ENCODE data around the gene OGFRL1.
"Not testable (repeated sequence)": the region's sequence is repeated elsewhere in the genome, so short reads cannot be mapped to it uniquely, and the experiment has no call there.

OGFRL1 gene

DNA sequence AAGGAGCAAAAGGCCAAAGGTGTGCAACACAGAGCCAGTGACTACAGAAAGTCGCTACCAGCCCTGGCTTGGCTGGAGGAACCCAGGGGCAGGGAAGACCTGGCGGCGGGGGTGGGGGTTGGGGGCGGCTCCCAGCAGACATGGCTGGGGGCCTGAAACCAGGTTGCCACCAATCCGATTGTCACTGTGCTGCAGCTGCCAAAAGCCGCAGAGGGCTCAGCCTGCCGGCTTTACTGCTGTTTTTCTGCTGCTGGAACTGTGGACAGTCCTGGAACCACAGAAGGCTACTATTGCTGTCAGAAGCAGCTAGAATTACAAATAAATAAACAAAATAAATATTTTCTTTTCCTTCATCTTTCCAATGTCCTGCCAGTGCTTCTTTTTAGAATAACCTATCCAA lies 25.7 kb upstream of the OGFRL1 start:
- 79% methylated on average over 7 of the region's 7 CpGs for WGBS

DNA sequence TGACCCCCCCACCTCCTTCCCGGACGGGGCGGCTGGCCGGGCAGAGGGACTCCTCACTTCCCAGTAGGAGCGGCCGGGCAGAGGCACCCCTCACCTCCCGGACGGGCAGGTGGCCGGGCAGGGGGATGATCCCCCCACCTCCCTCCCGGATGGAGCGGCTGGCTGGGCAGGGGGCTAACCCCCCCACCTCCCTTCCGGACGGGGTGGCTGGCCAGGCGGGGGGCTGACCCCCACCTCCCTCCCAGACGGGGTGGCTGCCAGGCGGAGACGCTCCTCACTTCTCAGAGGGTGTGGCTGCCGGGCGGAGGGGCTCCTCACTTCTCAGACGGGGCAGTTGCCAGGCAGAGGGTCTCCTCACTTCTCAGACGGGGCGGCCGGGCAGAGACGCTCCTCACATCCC lies 22.2 kb upstream of the OGFRL1 start:
- not testable (repeated sequence) for H3K9me3 ChIP-seq (ENCODE audit: control insufficient read depth, low read length); H2AFZ ChIP-seq (ENCODE audit: low read depth, low read length); H3K27me3 ChIP-seq (ENCODE audit: control insufficient read depth in 1 of 2, insufficient read depth in 1 of 2, low read length in 2 of 2); H3K14ac ChIP-seq (ENCODE audit: low read length in 2 of 2); H3K4me2 ChIP-seq (ENCODE audit: low read length, poor library complexity, severe bottlenecking); H2BK12ac ChIP-seq (ENCODE audit: low read length in 2 of 2); H4K91ac ChIP-seq (ENCODE audit: low read length); H2BK120ac ChIP-seq (ENCODE audit: low read depth, low read length); H2BK5ac ChIP-seq (ENCODE audit: low read depth, low read length, poor library complexity, severe bottlenecking); DNase-seq; H3K27ac ChIP-seq (ENCODE audit: low read length, poor library complexity, severe bottlenecking); H3K4ac ChIP-seq (ENCODE audit: low read depth in 1 of 2, low read length in 2 of 2); H3K4me3 ChIP-seq (ENCODE audit: insufficient read depth in 1 of 2, low read depth in 1 of 2, low read length in 2 of 2); H3K36me3 ChIP-seq (ENCODE audit: control insufficient read depth in 1 of 2, insufficient read depth in 2 of 2, low read depth in 1 of 2, low read length in 2 of 2); H3K18ac ChIP-seq (ENCODE audit: low read depth in 1 of 2, low read length in 2 of 2); H3K79me1 ChIP-seq (replicated peaks; ENCODE audit: low read length, poor library complexity, severe bottlenecking); H2AK5ac ChIP-seq (ENCODE audit: low read length, severe bottlenecking); H4K8ac ChIP-seq (ENCODE audit: low read length); H3K4me1 ChIP-seq (ENCODE audit: control insufficient read depth, insufficient read depth, low read depth, low read length); H3K23ac ChIP-seq (ENCODE audit: low read length in 2 of 2); H2BK15ac ChIP-seq (ENCODE audit: low read depth, poor library complexity, severe bottlenecking); H3K9ac ChIP-seq (ENCODE audit: low read length)
- 100% methylated on average over 5 of the region's 24 CpGs for WGBS

More for the DNA sequence above, 25.7 kb upstream of the OGFRL1 start:
- Histone ChIP-seq H3K18ac (ENCODE audit: low read depth in 1 of 2, low read length in 2 of 2) (no peak overlapping the region), H3K14ac (ENCODE audit: low read length in 2 of 2) (no peak overlapping the region), H2BK12ac (ENCODE audit: low read length in 2 of 2) (no peak overlapping the region), H3K27ac (ENCODE audit: low read length, poor library complexity, severe bottlenecking) (no peak overlapping the region), H2AFZ (ENCODE audit: low read depth, low read length) (no peak overlapping the region), H3K23ac (ENCODE audit: low read length in 2 of 2) (no peak overlapping the region), H3K9ac (ENCODE audit: low read length) (peak overlapping the region; percentile 73), H3K4me1 (ENCODE audit: control insufficient read depth, insufficient read depth, low read depth, low read length) (no peaks in the 10 kb centered on the region), H3K9me3 (ENCODE audit: control insufficient read depth, low read length) (no peaks in the 10 kb centered on the region), H3K27me3 (ENCODE audit: control insufficient read depth in 1 of 2, insufficient read depth in 1 of 2, low read length in 2 of 2) (no peaks in the 10 kb centered on the region), H3K4me2 (ENCODE audit: low read length, poor library complexity, severe bottlenecking) (no peak overlapping the region), H3K4ac (ENCODE audit: low read depth in 1 of 2, low read length in 2 of 2) (no peak overlapping the region), H2BK15ac (ENCODE audit: low read depth, poor library complexity, severe bottlenecking) (no peak overlapping the region), H4K8ac (ENCODE audit: low read length) (no peak overlapping the region), H3K79me1 (replicated peaks; ENCODE audit: low read length, poor library complexity, severe bottlenecking) (no peaks in the 10 kb centered on the region), H4K91ac (ENCODE audit: low read length) (no peak overlapping the region), H2BK5ac (ENCODE audit: low read depth, low read length, poor library complexity, severe bottlenecking) (no peak overlapping the region), H2BK120ac (ENCODE audit: low read depth, low read length) (peak overlapping the region; percentile 5), H3K4me3 (ENCODE audit: insufficient read depth in 1 of 2, low read depth in 1 of 2, low read length in 2 of 2) (peak overlapping the region in 1 of 2 experiments; percentile 61), H3K36me3 (ENCODE audit: control insufficient read depth in 1 of 2, insufficient read depth in 2 of 2, low read depth in 1 of 2, low read length in 2 of 2) (no peaks in the 10 kb centered on the region), H2AK5ac (ENCODE audit: low read length, severe bottlenecking) (no peak overlapping the region)
- DNase-seq, result no peak

DNA sequence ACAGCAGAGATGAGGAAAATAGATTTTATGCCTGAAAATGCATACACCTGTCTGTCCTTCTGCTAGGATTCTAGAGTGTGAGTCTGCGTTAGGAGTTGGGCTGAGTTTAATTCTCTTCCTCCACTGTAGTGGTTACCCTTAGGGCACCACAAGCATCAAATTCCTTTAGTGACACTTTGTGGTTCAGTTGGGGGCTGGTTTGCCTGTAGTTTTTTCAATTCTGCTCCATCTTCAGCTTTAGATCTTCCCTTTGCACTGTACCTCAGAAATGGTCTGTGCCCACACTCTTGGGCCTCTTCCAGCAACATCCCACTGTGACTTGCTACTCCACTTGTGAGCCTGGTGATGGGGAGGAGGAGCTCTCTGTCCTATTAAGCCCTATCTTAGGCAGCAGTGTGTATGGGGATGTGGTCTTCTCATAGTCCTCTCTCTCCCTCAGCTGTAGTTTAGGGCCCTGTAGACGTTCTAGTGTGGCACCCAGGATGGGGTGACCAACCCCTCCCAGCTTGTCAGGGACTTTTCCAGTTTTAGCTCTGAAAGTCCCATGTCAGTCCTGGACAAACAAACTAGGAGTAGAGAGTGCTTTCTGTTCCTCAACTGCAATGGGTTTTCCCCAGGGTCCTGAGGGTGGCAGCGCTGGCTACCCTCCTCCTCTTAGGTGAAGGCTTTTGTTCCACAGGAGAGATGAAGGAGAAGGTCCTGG lies 19.7 kb upstream of the OGFRL1 start:
- Histone ChIP-seq H3K9ac (ENCODE audit: low read length) (no peak overlapping the region), H3K4me3 (ENCODE audit: insufficient read depth in 1 of 2, low read depth in 1 of 2, low read length in 2 of 2) (no peak overlapping the region), H2BK5ac (ENCODE audit: low read depth, low read length, poor library complexity, severe bottlenecking) (no peak overlapping the region), H3K4me2 (ENCODE audit: low read length, poor library complexity, severe bottlenecking) (no peak overlapping the region), H3K9me3 (ENCODE audit: control insufficient read depth, low read length) (no peaks in the 10 kb centered on the region), H3K4me1 (ENCODE audit: control insufficient read depth, insufficient read depth, low read depth, low read length) (no peaks in the 10 kb centered on the region), H3K4ac (ENCODE audit: low read depth in 1 of 2, low read length in 2 of 2) (no peak overlapping the region), H3K27me3 (ENCODE audit: control insufficient read depth in 1 of 2, insufficient read depth in 1 of 2, low read length in 2 of 2) (no peaks in the 10 kb centered on the region), H2AK5ac (ENCODE audit: low read length, severe bottlenecking) (peak overlapping the region; percentile 41), H2BK12ac (ENCODE audit: low read length in 2 of 2) (no peak overlapping the region), H3K18ac (ENCODE audit: low read depth in 1 of 2, low read length in 2 of 2) (no peak overlapping the region), H3K23ac (ENCODE audit: low read length in 2 of 2) (no peak overlapping the region), H2BK15ac (ENCODE audit: low read depth, poor library complexity, severe bottlenecking) (no peak overlapping the region), H4K8ac (ENCODE audit: low read length) (peak overlapping the region; percentile 54), H4K91ac (ENCODE audit: low read length) (no peak overlapping the region), H2AFZ (ENCODE audit: low read depth, low read length) (no peak overlapping the region), H3K36me3 (ENCODE audit: control insufficient read depth in 1 of 2, insufficient read depth in 2 of 2, low read depth in 1 of 2, low read length in 2 of 2) (no peaks in the 10 kb centered on the region), H3K14ac (ENCODE audit: low read length in 2 of 2) (no peak overlapping the region), H3K79me1 (replicated peaks; ENCODE audit: low read length, poor library complexity, severe bottlenecking) (no peaks in the 10 kb centered on the region), H3K27ac (ENCODE audit: low read length, poor library complexity, severe bottlenecking) (no peak overlapping the region), H2BK120ac (ENCODE audit: low read depth, low read length) (no peak overlapping the region)
- no peak for DNase-seq
- WGBS, result 96% methylated on average over 2 of the region's 3 CpGs

DNA sequence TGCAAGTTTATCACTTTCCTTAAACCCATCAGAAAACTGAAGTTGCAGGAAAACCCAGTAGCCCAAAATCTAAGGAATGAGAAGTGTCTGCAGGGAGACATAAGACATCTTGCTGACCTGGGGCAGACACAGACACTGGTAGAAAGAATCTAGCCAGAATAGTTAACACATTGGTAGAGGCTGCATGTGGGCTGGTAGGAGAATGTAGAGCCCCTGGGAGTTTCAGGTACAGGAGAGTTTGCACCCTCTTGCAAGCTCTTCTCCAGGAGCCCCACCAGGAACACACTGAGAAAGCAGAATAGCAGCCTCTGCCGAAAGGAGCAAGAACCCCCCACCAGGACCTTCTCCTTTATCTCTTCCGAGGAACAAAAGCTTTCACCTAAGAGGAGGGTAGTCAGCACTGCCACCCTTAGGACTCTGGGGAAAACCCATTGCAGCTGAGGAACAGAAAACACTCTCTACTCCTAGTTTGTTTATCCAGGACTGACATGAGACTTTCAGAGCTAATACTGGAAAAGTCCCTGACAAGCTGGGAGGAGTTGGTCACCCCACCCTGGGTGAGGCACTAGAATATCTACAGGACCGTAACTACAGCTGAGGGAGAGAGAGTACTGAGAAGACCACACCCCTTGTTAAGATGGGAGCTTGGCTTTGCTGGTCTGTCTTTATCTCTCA lies 10.5 kb upstream of the OGFRL1 start:
- Histone ChIP-seq H4K8ac (ENCODE audit: low read length) (no peak overlapping the region), H3K9ac (ENCODE audit: low read length) (no peak overlapping the region), H3K79me1 (replicated peaks; ENCODE audit: low read length, poor library complexity, severe bottlenecking) (no peaks in the 10 kb centered on the region), H2BK5ac (ENCODE audit: low read depth, low read length, poor library complexity, severe bottlenecking) (no peak overlapping the region), H2BK120ac (ENCODE audit: low read depth, low read length) (no peak overlapping the region), H2AFZ (ENCODE audit: low read depth, low read length) (no peak overlapping the region), H2BK15ac (ENCODE audit: low read depth, poor library complexity, severe bottlenecking) (no peak overlapping the region), H3K9me3 (ENCODE audit: control insufficient read depth, low read length) (no peaks in the 10 kb centered on the region), H3K4me1 (ENCODE audit: control insufficient read depth, insufficient read depth, low read depth, low read length) (peaks cover 7% of the 10 kb centered on the region), H3K23ac (ENCODE audit: low read length in 2 of 2) (no peak overlapping the region), H3K14ac (ENCODE audit: low read length in 2 of 2) (no peak overlapping the region), H4K91ac (ENCODE audit: low read length) (no peak overlapping the region), H3K4ac (ENCODE audit: low read depth in 1 of 2, low read length in 2 of 2) (no peak overlapping the region), H3K4me3 (ENCODE audit: insufficient read depth in 1 of 2, low read depth in 1 of 2, low read length in 2 of 2) (no peak overlapping the region), H3K27ac (ENCODE audit: low read length, poor library complexity, severe bottlenecking) (no peak overlapping the region), H3K36me3 (ENCODE audit: control insufficient read depth in 1 of 2, insufficient read depth in 2 of 2, low read depth in 1 of 2, low read length in 2 of 2) (no peaks in the 10 kb centered on the region), H2AK5ac (ENCODE audit: low read length, severe bottlenecking) (peak overlapping the region; percentile 90), H3K4me2 (ENCODE audit: low read length, poor library complexity, severe bottlenecking) (no peak overlapping the region), H3K27me3 (ENCODE audit: control insufficient read depth in 1 of 2, insufficient read depth in 1 of 2, low read length in 2 of 2) (no peaks in the 10 kb centered on the region), H2BK12ac (ENCODE audit: low read length in 2 of 2) (no peak overlapping the region), H3K18ac (ENCODE audit: low read depth in 1 of 2, low read length in 2 of 2) (no peak overlapping the region)
- DNase-seq, result no peak
- WGBS, result 52% methylated on average over 3 of the region's 3 CpGs

Data from mesenchymal stem cell (in vitro differentiated cells and primary cell).